H9 (cell line): ENCODE results near the gene ANKRD23. TPM values are rescaled to one million over a fixed set of nuclear protein-coding genes. Genes with fewer than 3 reads are reported as not detected.

Experiments used
- DNase-seq: peaks from one replicate; pipeline ENCODE4 v3.0.0-alpha.2; 2017
- H2AFZ ChIP-seq: one replicate; pipeline ENCODE4 v1.6.1; 2013; ENCODE audit warnings: mild to moderate bottlenecking, low read length, control low read depth, moderate library complexity
- H2AK5ac ChIP-seq: 2 replicates; pipeline ENCODE4 v1.6.1; 2013; ENCODE audit warnings: low read length, control low read depth, mixed read lengths; ENCODE audit not compliant: insufficient read length
- H2BK120ac ChIP-seq: one replicate; pipeline ENCODE4 v1.6.1; 2013; ENCODE audit warnings: low read depth, mild to moderate bottlenecking, low read length, control low read depth, inconsistent platforms; ENCODE audit not compliant: poor library complexity, severe bottlenecking
- H2BK12ac ChIP-seq: 2 replicates; pipeline ENCODE4 v1.6.1; 2013; ENCODE audit warnings: low read length, control low read depth, mixed read lengths, low read depth; ENCODE audit not compliant: insufficient read length
- H2BK15ac ChIP-seq: 2 replicates; pipeline ENCODE4 v1.6.1; 2013; ENCODE audit warnings: low read depth, low read length, control low read depth
- H2BK20ac ChIP-seq: one replicate; pipeline ENCODE4 v1.6.1; 2013; ENCODE audit warnings: low read depth, mild to moderate bottlenecking, low read length, control low read depth, inconsistent platforms; ENCODE audit not compliant: poor library complexity, severe bottlenecking
- H2BK5ac ChIP-seq: 2 replicates; pipeline ENCODE4 v1.6.1; 2013; ENCODE audit warnings: low read length, control low read depth, mixed read lengths; ENCODE audit not compliant: insufficient read length
- H3K14ac ChIP-seq: 2 replicates; pipeline ENCODE4 v1.6.1; 2013; ENCODE audit warnings: low read length, control low read depth; ENCODE audit not compliant: insufficient read depth
- H3K18ac ChIP-seq: 2 replicates; pipeline ENCODE4 v1.6.1; 2013; ENCODE audit warnings: low read depth, mild to moderate bottlenecking, mixed read lengths, low read length, control low read depth; ENCODE audit not compliant: insufficient read length
- H3K23ac ChIP-seq: 2 replicates; pipeline ENCODE4 v1.6.1; 2013; ENCODE audit warnings: low read length, control low read depth, mixed read lengths, low read depth; ENCODE audit not compliant: insufficient read length
- H3K23me2 ChIP-seq: 2 replicates; pipeline ENCODE4 v1.6.1; 2013; ENCODE audit warnings: low read depth, mild to moderate bottlenecking, mixed read lengths, low read length, control low read depth; ENCODE audit not compliant: insufficient read length, poor library complexity, severe bottlenecking
- H3K27ac ChIP-seq: 2 replicates; pipeline ENCODE4 v1.5.1; 2013; ENCODE audit warnings: low read length, control low read depth, mixed read lengths, low read depth; ENCODE audit not compliant: insufficient read length
- H3K27me3 ChIP-seq: 2 replicates; pipeline ENCODE4 v1.6.1; 2013; ENCODE audit warnings: low read length, control low read depth, inconsistent platforms; ENCODE audit not compliant: insufficient read depth
- H3K4ac ChIP-seq: 2 replicates; pipeline ENCODE4 v1.6.1; 2013; ENCODE audit warnings: low read depth, mild to moderate bottlenecking, control low read depth, inconsistent platforms, low read length, moderate library complexity
- H3K4me1 ChIP-seq: 2 replicates; pipeline ENCODE4 v1.6.1; 2013; ENCODE audit warnings: low read length, control low read depth, inconsistent platforms; ENCODE audit not compliant: insufficient read depth
- H3K4me2 ChIP-seq: 2 replicates; pipeline ENCODE4 v1.6.1; 2013; ENCODE audit warnings: low read length, control low read depth, mixed read lengths; ENCODE audit not compliant: insufficient read length, insufficient read depth
- H3K56ac ChIP-seq: 2 replicates; pipeline ENCODE4 v1.6.1; 2013; ENCODE audit warnings: low read depth, mild to moderate bottlenecking, mixed read lengths, low read length, control low read depth; ENCODE audit not compliant: insufficient read length
- H3K79me1 ChIP-seq: 2 replicates; pipeline ENCODE4 v1.6.1; 2013; ENCODE audit warnings: low read depth, mild to moderate bottlenecking, moderate library complexity, low read length, control low read depth, inconsistent platforms; ENCODE audit not compliant: insufficient read depth, poor library complexity, severe bottlenecking
- H3K79me2 ChIP-seq: 2 replicates; pipeline ENCODE4 v1.6.1; 2013; ENCODE audit warnings: low read length, control low read depth, inconsistent platforms; ENCODE audit not compliant: insufficient read depth
- H3K9ac ChIP-seq: 2 replicates; pipeline ENCODE4 v1.6.1; 2013; ENCODE audit warnings: low read length, control low read depth, mixed read lengths; ENCODE audit not compliant: insufficient read length; ENCODE audit errors: extremely low read depth
- H3K9me3 ChIP-seq: one replicate; pipeline ENCODE4 v1.6.1; 2013; ENCODE audit warnings: low read depth, low read length, inconsistent platforms; ENCODE audit not compliant: control insufficient read depth
- H3T11ph ChIP-seq: one replicate; pipeline ENCODE4 v1.6.1; 2013; ENCODE audit warnings: mild to moderate bottlenecking, low read length, control low read depth, inconsistent platforms
- H4K20me1 ChIP-seq: one replicate; pipeline ENCODE4 v1.6.1; 2013; ENCODE audit not compliant: control insufficient read depth, insufficient read length, insufficient read depth
- H4K5ac ChIP-seq: 2 replicates; pipeline ENCODE4 v1.6.1; 2013; ENCODE audit warnings: low read depth, mild to moderate bottlenecking, mixed read lengths, low read length, control low read depth; ENCODE audit not compliant: insufficient read length
- H4K8ac ChIP-seq: replicated peaks from 2 replicates; pipeline ENCODE4 v1.6.1; 2013; ENCODE audit warnings: low read length, control low read depth, mixed read lengths, low read depth; ENCODE audit not compliant: insufficient read length
- H4K91ac ChIP-seq: 2 replicates; pipeline ENCODE4 v1.6.1; 2013; ENCODE audit warnings: low read depth, mild to moderate bottlenecking, moderate library complexity, mixed read lengths, low read length, control low read depth; ENCODE audit not compliant: insufficient read length
- H3K27ac Mint-ChIP-seq, 3 experiments: 2 replicates in 2 of 3; 3 replicates in 1 of 3; pipeline ENCODE4 v1.8.0; 2020 to 2021; ENCODE audit warnings: mixed read lengths in 3 of 3, mild to moderate bottlenecking in 1 of 3, moderate library complexity in 1 of 3
- H3K27me3 Mint-ChIP-seq: 2 replicates; pipeline ENCODE4 v1.8.0; 2021; ENCODE audit warnings: low read depth, mild to moderate bottlenecking, moderate library complexity, mixed read lengths
- H3K36me3 Mint-ChIP-seq, 3 experiments: 2 replicates in 2 of 3; 3 replicates in 1 of 3; pipeline ENCODE4 v1.8.0; 2020 to 2021; ENCODE audit warnings: low read depth in 3 of 3, mixed read lengths in 3 of 3; ENCODE audit not compliant: insufficient read depth in 1 of 3
- H3K4me1 Mint-ChIP-seq, 2 experiments: 2 replicates each; pipeline ENCODE4 v1.8.0; 2020; ENCODE audit warnings: mixed read lengths in 2 of 2
- H3K4me3 Mint-ChIP-seq, 2 experiments: 2 replicates in 1 of 2; 3 replicates in 1 of 2; pipeline ENCODE4 v1.8.0; 2020 to 2021; ENCODE audit warnings: mild to moderate bottlenecking in 2 of 2, mixed read lengths in 2 of 2, moderate library complexity in 1 of 2
- H3K9me3 Mint-ChIP-seq, 2 experiments: 2 replicates in 1 of 2; 3 replicates in 1 of 2; pipeline ENCODE4 v1.8.0; 2020; ENCODE audit warnings: mild to moderate bottlenecking in 2 of 2, mixed read lengths in 2 of 2, moderate library complexity in 1 of 2
- CTCF ChIP-seq: fragments of 200-600 bp; sonication (generic); conservative IDR thresholded peaks from 3 replicates; pipeline ENCODE4 v1.8.0; 2021; ENCODE audit warnings: antibody characterized with exemption, mild to moderate bottlenecking
- WGBS: extraction: QIAGEN DNeasy Blood & Tissue Kit; methylation state at CpG from one replicate; pipeline ENCODE4 v1.1.7; 2013; ENCODE audit warnings: missing lambda C conversion rate, low lambda C conversion rate, mixed read lengths; ENCODE audit not compliant: insufficient read length; ENCODE audit errors: extremely low coverage; 5-methylcytosine and 5-hydroxymethylcytosine counted together
- total RNA-seq: library from RNA; stranded (reverse); gene quantifications from 2 replicates; pipeline ENCODE4 v1.2.1, GENCODE V29; 2021

The ANKRD23 gene
- total RNA-seq, 1 experiment from 2014 or later, result 2.4 TPM

- Mint-ChIP-seq H3K4me1 (peaks cover 56 to 68% of the 10 kb centered on the region in 2 experiments), H3K9me3 (no peaks in the 10 kb centered on the region), H3K27me3 (peaks cover 1% of the 10 kb centered on the region), H3K27ac (peak overlapping the region in 2 of 3 experiments; percentile 34 to 44; a peak in 2 of 7 replicates), H3K36me3 (peaks cover 0 to 5% (median 2%) of the 10 kb centered on the region in 3 experiments; a peak in 3 of 7 replicates), H3K4me3 (peak overlapping the region in 1 of 2 experiments; percentile 41; a peak in 2 of 5 replicates)
- no peak overlapping the region for H3K4me2 ChIP-seq
- no peak overlapping the region for H3K27ac ChIP-seq
- no CpG with 5 or more reads among the region's 14 CpGs for whole genome bisulfite sequencing
- no peak overlapping the region for H3T11ph ChIP-seq
- H4K8ac ChIP-seq, result no peak overlapping the region
- no peak overlapping the region for H3K18ac ChIP-seq
- no peak overlapping the region for H3K4ac ChIP-seq
- H3K56ac ChIP-seq, result no peak overlapping the region
- no peaks in the 10 kb centered on the region for H3K79me2 ChIP-seq
- no peak overlapping the region for H3K23ac ChIP-seq
- no peak overlapping the region for H4K91ac ChIP-seq
- no peak overlapping the region for H2BK12ac ChIP-seq
- H3K27me3 ChIP-seq, result no peaks in the 10 kb centered on the region
- no peak overlapping the region for H2AK5ac ChIP-seq
- H3K79me1 ChIP-seq, result no peaks in the 10 kb centered on the region
- TF ChIP-seq CTCF, result no peak
- H3K9me3 ChIP-seq, result no peaks in the 10 kb centered on the region
- H2BK15ac ChIP-seq, result no peak overlapping the region
- H3K14ac ChIP-seq, result peak overlapping the region; percentile 2; the same call in 1 of the 2 replicates
- H3K23me2 ChIP-seq, result peaks cover under 1% of the 10 kb centered on the region
- H2BK120ac ChIP-seq, result no peak overlapping the region
- H3K9ac ChIP-seq, result no peak overlapping the region
- H3K4me1 ChIP-seq, result no peaks in the 10 kb centered on the region; the same call in 1 of the 2 replicates
- no peak overlapping the region for H2AFZ ChIP-seq
- no peak overlapping the region for H4K5ac ChIP-seq
- peak; percentile 53 for DNase-seq
- H2BK5ac ChIP-seq, result no peak overlapping the region
- no peak overlapping the region for H2BK20ac ChIP-seq
- no peaks in the 10 kb centered on the region for H4K20me1 ChIP-seq
These were observed 31.9 kb upstream of the ANKRD23 start for GRCh38 chr2:96875498-96876268.
